Measurements from ENCODE around the gene SPAG4.

SPAG4 gene

DNA sequence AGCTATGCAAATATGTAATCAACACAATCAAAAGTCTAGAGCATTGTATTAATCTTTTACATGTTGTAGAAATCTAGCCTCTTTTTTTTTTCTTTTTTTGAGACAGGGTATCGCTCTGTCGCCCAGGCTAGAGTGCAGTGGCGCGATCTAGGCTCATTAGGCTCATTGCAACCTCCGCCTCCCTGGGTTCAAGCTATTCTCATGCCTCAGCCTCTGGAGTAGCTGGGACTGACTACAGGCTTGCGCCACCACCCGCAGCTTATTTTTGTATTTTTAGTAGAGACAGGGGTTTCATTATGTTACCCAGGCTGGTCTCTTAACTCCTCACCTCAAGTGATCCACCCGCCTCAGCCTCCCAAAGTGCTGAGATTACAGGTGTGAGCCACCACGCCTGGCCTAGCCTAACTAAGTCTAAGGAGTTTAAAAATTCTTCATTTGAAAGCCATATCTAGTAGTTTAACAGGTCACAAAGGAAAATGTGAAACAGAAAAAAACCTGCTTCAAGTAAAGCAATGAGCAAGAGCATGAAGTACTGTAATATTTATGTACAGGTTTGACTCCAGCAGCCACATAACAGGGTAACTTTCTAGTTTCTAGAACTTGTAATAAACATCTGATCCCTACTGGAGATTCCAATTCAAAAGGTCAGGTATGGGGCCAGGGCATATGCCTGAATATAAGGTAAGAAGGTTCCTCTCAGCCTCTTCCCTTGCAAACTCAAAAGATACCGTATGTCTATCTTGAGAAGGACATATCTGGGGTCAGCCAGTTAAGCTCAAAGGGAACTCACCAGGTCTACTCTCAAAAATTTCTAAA lies 44.7 kb downstream of the SPAG4 start:
- no peak for DNase-seq

DNA sequence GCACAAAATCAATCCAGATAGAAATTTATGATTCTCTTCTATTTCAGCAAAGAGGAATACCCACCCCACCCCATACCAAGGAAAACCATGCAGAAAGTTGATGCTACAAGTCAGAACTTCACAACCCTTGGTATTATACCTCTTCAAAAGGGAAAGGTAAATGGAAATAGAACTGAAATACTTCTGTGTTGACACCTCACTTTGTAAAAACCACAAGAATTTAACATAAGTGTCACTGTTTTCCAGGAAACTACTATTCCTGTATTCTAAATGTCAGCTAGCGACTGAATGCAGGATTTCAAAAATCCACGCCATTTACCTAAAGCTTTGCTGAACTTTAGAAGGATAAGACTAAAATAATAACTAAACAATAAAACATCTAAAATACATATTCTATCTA lies 45.4 kb downstream of the SPAG4 start:
- DNase-seq = peak; percentile 33

DNA sequence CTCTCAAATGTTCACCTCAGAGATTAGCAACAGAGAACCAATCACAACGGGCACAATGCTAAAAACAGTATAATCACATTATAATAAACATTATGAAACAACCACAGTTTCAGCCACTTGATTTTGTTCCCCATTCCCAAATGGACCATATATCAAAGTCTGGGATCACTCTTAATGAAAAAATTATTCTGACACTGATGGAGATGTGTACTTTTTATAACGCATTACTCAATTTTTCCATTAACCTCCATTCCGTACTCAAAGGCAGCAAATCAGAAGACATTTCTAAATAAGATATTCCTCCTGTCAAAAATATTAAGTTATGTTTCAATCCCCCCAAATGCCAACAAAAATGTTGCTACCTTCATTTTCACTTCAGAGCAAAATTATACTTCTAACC lies 46.3 kb downstream of the SPAG4 start:
- peak; percentile 12 for DNase-seq

DNA sequence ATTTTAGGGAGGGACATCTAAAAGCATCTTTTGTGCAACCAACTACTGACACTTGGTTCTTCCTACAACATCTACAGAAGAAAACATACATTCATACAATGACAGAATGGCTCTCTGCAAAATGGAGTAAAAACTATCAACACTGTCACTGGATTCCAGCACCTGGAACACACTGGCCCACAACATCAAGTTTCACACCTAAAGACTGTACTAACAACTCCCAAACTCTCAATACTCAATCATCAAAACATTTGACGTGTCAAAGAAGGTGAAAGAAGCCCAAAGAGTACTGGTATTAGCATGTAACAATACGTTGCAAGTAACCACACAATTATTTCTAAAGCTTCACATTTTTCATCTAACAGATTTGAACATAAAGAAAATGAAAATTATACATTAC lies 46.9 kb downstream of the SPAG4 start:
- no peak for DNase-seq

DNA sequence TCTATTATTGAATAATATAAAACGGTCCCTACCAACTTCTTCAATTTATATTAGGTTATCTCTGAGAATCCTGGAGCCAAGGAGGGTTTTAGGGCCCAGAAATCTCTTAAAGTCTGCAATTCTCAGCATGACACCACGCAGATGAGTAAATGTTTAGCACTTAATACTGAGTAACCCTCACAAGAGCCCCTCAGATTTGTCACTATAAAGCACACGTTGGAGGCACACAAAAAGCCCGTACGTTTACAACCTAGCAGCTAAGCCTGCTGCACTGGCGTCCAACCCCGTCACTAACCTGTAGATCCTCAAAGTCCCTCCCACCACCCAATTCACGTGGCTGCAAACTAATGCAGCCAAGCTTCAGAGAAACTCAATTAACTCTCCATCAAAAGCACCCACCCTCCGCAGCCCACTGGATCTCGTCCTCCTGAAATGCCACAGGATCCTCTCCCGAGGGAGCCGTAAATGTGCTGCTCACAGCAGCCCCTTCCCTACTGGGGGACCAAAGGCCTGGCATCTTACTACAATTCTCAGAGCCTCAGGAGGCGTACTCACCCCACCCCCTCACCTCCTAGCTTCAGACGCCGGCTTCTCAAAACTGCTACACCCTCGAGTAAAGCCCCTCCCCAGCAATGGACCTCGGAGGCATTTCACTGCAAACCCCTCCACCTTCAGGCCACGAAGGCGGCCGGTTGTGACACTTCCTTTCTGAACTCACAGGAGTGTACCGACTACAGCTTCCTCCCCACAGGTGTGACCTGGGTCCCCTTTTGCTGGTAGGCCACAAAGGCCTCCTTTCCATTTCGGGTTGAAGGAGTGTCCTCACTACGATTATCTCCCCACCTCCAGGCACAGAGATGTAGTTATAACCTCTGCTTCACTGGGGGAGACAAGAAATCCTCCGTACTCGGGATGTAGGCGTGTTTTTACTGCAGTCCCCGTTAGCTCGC lies 48.2 kb downstream of the SPAG4 start:
- peak; percentile 58 for DNase-seq

DNA sequence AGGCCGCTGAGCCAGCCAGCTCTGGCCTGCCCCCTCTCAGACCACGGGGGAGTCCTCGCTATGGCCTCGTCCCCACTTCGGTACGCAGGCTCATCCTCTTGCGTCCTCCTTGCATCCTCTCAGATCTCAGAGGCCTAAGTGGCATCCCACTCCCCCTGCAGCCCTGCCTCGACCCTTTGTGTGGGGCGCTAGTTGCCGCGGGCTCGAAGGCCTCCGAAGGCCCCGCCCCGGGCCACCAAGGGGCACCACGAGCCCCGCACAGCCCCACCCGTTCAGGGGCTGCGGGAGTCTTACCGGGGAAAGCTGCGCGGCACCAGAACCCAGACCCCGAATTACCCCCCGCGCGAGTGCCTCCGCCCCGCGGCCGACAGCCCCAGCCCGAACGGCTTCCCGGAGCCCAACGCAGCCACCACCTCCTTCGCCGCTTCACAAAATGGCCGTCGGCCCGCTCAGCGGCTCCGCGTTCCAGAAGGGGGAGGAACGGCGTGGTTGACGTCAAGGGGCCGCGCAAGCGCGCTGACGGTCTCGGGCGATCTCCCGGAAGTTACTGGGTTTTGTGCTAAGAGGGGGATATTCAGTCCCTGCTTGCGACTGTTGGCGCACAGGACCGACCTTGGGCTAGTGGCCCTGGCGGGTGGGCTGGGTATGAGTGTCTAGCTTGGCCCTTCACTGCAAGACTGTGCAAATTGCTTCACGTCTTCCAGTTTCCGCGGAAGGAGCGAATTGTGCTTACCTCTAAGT lies 49.0 kb downstream of the SPAG4 start, which contains the start of the genes CPNE1 and RBM12:
Gene CPNE1, minus strand, starts transcription at position 435 of the 741 bp plus-strand sequence. CDS start 31,977 bp downstream, outside the sequence.
Gene RBM12, minus strand, starts transcription at position 435 of the 741 bp plus-strand sequence. CDS start 9,578 bp downstream, outside the sequence.
- peak; percentile 93 for DNase-seq

DNA sequence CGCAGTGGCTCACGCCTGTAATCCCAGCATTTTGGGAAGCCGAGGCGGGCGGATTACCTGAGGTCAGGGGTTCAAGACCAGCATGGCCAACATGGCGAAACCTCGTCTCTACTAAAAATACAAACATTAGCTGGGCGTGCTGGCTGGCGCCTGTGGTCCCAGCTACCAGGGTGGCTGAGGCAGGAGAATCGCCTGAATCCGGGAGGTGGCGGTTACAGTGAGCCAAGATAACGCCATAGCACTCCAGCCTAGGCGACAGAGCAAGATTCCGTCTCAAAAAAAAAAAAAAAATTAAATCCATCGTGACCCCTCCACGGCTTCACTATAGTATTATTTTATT lies 50.3 kb downstream of the SPAG4 start:
- DNase-seq = no peak

DNA sequence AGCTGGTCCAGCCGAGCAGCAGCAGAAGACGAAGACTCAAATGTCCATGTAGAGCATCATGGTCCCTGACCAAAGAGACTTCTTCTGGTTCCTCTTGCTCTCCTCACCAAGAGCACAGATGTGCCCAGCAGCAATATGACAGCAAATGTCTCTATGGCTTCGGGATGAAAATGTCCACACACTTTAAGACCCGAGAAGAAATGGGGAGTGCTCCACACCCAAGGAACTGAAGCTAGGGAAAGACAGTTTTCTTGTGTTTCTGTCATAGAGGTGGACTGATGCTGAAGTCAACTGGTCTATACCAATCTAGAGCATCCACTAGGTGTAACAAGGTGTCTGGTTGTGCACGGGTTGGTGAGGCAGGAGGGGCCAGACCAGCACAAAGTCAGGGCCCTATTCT lies 53.6 kb downstream of the SPAG4 start:
- no peak for DNase-seq

DNA sequence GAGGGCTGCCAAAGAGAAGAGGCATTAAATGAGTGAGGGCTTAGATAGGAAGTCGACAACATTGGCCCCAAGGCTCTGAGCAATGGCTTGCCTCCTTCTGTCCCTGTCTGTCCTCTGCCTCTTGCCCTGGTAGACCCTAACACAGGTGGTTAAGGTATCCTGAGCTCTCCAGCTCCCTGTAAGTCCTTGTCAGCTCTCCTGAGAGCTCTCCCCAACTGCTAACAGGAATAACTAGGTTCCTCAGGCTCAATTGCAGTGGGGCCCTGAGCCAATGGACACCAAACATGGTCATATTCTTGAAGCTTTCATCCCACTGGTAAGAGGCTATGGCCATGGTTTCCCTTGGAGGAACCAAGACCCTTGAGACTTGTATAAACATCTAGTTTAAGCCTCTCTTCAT lies 54.1 kb downstream of the SPAG4 start:
- DNase-seq = no peak
